Stimulated activated CD4-positive, alpha-beta T cell treated with anti-CD3 and anti-CD28 coated beads, Interleukin-12 subunit alpha, Interleukin-12 subunit beta, amount 100 ng/mL, for 24 hours (primary cell): ENCODE data around the gene MYH9.

Experiments
- DNase-seq, 2 experiments: peaks; one replicate each; pipeline ENCODE4 v3.0.0-alpha.2; 2020; ENCODE audit warnings: low read depth in 2 of 2

MYH9 gene

GRCh38 chr22:36386351-36386899 lies 1.3 kb downstream of the MYH9 start:
- peak in 1 of 2 experiments; percentile 51 for DNase-seq

DNA sequence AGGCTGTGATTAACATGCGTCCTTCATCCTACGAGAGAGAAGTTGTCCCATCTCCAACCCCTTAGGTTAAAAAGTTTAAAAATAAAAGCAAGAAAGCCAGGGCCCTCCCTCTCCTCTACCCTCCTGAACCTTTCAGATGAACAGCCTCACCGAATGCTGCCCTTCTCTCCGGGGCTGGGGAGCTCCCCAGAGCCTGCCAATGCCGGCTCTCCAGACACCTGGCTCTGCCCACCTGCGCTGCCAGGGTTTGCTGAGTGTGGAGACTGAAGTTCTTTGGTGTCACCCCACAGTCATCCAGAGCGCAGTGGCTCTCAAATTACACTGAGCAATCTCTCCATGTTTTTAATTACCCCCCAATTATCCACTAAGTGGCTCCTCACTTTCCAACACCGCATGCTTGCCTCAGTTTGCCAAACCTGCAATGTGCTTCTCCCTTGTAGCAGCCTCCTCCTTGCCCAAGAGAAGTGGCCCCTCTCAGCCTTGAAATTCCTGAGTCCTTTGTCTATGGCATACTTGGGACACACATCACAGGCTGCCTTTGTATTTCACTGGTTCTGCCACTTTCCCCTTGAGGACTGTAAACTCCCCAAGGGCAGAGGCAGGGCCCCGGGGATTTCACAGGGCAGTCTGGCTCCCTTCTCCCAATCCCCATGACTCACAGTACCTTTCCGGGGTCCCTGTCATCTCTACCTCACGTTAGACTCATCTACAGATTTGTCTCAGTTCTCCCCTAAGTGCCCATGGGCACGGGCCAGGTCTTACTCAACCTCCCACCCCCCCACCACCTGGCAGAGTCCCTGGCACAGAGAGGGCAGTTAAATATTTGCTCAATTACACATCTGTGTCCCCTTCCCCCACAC lies 2.0 kb downstream of the MYH9 start:
- DNase-seq, result peak in 1 of 2 experiments; percentile 59

GRCh38 chr22:36384766-36385481 lies 2.8 kb downstream of the MYH9 start:
- DNase-seq, result no peak

DNA sequence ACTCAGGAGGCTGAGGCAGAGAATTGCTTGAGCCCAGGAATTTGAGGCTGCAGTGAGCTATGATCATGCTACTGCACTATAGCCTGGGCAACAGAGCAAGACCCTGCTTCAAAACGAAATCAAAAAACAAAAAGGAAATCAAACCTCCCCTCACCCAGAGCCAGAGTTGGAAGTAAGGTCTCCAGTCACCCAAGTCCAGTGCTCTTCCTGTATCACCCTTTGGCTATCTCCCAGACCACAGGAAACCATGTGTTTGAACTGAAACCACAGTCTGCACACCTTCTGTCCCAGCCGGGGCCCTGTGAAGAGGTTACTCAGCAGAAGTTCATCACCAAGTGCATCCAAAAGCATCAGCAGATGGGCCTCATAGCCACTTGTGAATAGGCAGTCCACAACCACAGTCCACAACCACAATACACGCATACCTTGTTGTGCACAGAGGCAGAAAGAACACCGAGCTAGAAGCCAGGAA lies 4.6 kb downstream of the MYH9 start:
- DNase-seq, result peak in 1 of 2 experiments; percentile 59

GRCh38 chr22:36381513-36382128 lies 6.1 kb downstream of the MYH9 start:
- DNase-seq, result no peak

- DNase-seq, result no peak
Measured at GRCh38 chr22:36379593-36380361, 8.0 kb downstream of the MYH9 start.

- no peak for DNase-seq
Measured at GRCh38 chr22:36378869-36379217, 8.9 kb downstream of the MYH9 start.

DNA sequence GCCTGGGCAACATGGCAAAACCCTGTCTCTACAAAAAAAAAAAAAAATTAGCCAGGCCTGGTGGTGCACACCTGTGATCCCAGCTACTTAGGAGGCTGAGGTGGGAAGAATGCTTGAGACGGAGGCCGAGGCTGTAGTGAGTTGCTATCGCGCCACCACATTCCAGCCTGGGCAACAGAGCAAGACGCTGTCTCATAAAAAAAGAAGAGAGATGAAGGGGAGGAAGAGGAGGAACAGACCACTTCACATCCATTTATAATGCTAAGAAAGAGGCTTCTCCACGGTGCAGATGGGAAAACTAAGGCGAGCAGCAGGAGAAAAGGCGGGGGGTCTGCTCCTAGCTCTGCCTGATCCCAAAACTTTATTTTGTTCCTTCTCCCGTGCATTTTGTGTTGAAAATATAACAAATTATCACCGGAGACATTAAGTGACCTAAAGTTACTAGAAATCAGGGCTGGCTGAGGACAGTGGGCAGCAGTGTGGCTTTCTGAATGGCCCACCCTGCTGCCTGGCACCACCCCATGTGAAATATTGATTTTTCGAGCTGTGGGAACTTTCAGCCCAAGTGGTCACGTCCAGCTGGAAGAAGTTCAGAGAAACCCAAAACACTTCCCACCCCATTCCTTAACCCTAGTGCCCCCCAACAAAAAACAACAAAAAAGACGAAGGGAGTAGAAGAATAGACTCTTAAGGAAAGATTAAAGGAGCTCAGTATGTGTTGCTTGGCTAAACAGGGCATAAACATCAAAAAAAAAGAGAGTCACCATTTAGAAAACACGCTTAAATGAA lies 9.5 kb downstream of the MYH9 start:
- no peak for DNase-seq

DNA sequence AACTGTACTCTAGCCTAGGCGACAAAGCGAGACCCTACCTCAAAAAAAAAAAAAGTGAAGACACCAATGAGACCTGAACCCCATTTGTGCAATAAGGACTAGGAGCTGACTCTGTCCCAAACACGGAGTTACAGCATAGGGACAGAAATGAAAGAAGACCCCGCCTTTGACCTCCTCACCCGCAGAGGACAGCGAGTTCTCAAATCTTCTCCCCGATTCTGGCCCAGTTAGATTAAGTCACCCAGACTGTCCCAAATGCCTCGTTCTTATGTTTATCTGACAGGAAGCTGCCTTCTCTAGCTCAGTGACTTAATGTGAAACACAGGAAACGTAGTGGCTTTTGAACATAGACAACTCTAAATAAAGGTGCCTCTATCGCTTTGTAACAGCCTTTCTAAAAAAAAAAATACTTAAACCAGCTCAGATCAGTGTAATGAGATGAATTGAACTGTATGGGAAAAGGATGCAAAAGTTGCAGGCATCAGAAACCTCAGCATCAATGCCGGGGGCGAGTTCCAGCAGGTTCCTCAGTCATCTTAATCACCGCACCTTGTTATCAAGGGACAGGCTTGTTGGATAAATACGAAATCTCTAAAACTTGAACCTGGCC lies 10.6 kb downstream of the MYH9 start:
- no peak for DNase-seq

DNA sequence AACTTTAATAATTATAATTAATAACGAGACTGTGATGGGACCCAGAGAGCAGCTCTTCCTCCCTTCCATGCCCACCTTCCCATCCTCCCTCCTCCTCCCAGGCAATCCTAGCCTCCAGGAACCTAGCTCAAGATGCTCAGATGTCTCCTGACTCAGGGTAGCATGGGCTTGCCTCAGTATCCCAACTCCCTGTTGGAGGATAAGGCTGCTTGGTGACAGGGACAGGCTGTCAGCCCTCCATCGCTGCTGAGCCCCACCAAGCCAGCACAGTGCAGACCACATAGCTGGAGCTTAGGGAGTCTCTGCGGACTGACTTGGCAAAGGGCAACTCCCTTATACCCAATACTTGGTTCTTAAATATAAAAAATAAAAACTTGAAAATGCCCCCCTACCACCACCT lies 11.5 kb downstream of the MYH9 start:
- no peak for DNase-seq

DNA sequence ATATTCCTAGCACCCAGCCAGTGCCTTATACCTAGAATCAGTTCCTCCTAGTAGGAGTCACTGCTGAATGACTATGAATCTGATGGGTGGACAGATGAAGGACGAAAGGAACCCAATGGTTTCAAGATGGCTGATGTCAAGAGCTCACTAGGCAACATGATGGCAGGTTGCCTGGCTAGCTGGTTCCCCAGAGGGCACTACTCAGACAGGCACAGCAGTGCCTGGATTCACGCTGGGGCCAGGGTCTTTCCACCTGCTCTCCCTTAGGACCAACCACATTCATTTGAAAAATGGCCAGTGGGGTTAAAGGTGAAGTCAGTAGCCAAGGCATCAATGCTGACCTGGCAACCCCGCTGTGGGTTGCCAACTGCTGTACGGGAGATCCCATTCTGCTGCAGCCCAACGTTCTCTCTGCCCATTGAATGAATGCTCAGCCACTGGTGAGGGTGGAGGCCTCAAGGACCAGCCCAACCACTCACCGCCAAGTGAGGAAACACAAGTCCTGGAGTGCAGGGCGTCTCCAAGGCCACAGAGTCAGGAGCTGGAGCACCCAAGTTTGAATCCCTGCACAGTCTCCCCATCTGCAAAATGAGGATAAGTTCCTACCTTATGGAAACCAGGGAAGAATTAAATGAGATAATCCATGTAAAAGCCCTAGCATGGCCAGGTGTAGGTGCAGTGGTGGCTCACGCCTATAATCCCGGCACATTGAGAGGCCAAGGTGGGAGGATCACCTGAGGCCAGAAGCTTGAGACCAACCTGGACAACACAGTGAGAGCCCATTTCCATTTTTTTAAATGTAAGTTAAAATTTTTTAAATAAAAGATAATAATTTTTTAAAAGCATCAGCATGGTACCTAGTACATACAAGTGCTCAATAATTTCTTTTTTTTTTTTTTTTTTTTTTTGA lies 12.4 kb downstream of the MYH9 start:
- DNase-seq, result no peak

- peak in 1 of 2 experiments; percentile 52 for DNase-seq
Measured at GRCh38 chr22:36374603-36375024, 13.2 kb downstream of the MYH9 start.

GRCh38 chr22:36373258-36373579 lies 14.5 kb downstream of the MYH9 start:
- no peak for DNase-seq

GRCh38 chr22:36371920-36372319 lies 15.8 kb downstream of the MYH9 start:
- no peak for DNase-seq

DNA sequence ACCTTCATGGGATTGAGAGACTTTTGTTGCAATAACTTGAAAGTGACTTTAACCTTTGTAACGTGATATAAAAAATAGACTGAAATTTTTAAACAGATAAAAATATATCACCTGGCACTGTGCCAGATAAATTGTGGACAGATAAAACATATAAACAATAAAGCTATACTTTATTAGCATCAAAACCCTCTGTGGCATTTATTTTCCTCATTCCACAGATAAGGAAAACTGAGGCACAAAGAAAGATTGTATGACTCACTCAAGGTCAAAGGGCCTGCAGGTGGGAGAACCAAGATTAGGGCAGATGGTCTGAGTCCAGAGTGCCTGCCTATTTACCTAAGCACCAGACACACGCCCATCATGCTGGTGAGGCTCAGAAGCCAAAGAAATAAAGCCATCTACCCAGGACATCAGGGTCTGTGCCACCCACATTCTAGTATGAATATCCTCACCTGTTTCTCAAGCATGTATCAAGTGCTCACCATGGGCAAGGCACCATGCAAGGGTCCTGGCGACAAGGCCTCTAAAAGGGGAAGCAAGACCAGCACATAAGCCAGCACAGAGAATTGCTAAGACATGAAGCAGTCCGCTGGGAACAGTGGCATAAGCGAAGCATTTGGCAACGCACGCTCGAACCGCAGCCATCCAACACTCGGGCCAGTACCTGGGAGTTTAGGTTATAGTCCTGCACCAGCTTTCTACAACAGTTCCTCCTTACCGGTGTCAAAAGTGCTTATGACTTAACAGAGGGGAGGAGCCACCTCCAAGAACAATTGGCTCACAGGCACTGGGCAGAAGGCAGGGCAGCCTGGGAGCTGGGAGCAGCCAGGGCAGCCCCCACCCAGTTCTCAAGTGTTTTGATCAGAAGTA lies 17.6 kb downstream of the MYH9 start:
- no peak for DNase-seq

GRCh38 chr22:36369004-36369921 lies 18.5 kb downstream of the MYH9 start:
- no peak for DNase-seq

GRCh38 chr22:36368359-36368983 lies 19.3 kb downstream of the MYH9 start:
- DNase-seq, result no peak
